GM19238 (cell line): Measurements from ENCODE around the gene SEPTIN7.
"Not testable (repeated sequence)": the region's sequence is repeated elsewhere in the genome, so short reads cannot be mapped to it uniquely, and the experiment has no call there.

ENCODE experiments used
- DNase-seq: peaks from one replicate; pipeline ENCODE4 v3.0.0; 2011; ENCODE audit warnings: low spot score; ENCODE audit not compliant: insufficient read length

Gene SEPTIN7

GRCh38 chr7:35800718-35801391 is at the start of gene SEPTIN7:
TSS of gene SEPTIN7 (plus strand) at chr7:35801057. CDS start at chr7:35801210, 153 bp downstream.
- DNase-seq = peak; percentile 87

GRCh38 chr7:35752742-35753141 is 48.1 kb upstream of the SEPTIN7 start:
- no peak for DNase-seq

GRCh38 chr7:35753761-35754603 is 46.9 kb upstream of the SEPTIN7 start:
- DNase-seq = no peak

DNA sequence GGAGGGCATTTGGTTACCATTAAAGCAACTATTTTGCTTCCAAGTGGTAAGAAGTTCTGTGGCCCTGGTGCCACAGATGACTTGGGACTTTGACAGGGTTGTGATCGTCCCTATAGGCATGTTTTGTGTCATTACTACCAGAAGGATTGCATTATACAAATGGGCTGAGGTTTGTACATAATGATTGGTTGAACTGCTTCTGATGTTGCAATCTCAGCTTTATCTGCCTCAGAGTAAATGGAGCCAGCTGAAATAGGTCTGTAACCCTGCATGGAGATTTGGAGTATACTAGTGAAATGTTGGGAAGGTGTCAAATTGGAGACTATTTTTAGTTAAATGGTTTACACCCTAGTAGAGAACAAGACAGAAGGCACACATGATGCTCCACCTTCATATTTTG is 46.1 kb upstream of the SEPTIN7 start:
- DNase-seq = no peak

GRCh38 chr7:35755711-35756110 is 45.1 kb upstream of the SEPTIN7 start:
- DNase-seq = no peak

GRCh38 chr7:35756453-35756852 is 44.4 kb upstream of the SEPTIN7 start:
- DNase-seq = not testable (repeated sequence)

DNA sequence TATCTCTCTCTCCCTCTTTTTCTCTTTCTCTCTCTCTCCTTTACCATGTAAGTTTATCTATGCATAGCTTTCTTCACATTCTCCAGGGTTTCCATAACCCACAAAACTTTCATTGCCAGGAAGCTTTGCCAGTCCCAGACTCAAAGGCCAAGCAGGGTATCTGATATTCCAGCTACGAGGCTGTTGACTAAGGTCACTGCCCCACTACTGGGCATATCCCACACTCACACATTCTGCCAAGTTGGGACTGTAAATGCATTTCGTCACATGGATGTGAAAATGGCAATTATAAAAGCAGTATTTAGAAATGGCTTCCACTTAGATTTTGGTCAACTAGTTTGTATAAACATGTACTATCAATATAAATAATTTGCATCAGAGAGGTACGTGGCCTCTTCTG is 43.3 kb upstream of the SEPTIN7 start:
- no peak for DNase-seq

DNA sequence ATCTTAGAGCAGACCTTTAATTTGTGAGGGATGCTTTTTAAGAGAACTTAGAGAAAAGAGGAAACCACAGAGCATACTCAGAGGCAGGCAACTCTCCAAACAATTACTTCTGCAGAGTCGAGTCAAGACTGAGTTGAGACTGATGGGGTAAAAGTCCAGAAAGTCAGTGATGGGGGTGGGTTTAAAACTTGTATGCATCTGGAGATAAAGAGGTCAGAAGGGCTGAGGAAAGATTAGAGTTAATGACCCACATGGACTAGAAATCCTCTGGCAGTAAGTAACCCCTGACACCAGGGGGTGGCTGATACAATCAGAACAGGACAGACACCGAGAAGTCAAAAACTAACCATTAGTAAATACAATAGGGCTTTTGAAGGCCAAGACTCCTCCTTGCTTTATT is 42.4 kb upstream of the SEPTIN7 start:
- no peak for DNase-seq

DNA sequence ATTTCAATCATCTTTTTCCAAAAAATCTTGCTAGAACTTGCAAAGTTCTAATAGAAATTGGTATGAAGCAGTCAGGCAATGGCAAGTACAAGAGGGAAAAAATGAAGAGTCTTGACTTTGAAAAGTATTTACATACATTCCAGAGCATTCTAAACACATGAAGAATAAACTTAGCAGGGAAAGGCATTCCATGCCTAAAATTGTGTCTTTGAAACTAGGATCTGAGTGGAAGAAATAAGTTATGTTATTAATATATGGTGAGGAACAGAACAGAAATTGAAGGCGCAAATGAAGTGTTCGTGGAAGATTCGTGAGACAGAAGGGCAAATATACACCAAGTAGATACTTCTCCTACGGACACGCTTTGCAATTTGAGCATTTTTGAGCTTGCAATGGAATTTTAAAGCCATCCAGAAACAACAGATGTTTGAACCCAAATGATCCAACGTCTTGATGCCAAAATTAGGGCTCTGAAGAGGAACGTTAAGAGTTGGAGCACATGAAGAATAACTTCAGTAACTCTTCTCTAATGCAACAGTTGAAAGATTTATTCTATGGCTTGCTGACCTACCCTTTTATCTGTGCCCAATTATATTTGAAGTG is 40.6 kb upstream of the SEPTIN7 start:
- DNase-seq = no peak

DNA sequence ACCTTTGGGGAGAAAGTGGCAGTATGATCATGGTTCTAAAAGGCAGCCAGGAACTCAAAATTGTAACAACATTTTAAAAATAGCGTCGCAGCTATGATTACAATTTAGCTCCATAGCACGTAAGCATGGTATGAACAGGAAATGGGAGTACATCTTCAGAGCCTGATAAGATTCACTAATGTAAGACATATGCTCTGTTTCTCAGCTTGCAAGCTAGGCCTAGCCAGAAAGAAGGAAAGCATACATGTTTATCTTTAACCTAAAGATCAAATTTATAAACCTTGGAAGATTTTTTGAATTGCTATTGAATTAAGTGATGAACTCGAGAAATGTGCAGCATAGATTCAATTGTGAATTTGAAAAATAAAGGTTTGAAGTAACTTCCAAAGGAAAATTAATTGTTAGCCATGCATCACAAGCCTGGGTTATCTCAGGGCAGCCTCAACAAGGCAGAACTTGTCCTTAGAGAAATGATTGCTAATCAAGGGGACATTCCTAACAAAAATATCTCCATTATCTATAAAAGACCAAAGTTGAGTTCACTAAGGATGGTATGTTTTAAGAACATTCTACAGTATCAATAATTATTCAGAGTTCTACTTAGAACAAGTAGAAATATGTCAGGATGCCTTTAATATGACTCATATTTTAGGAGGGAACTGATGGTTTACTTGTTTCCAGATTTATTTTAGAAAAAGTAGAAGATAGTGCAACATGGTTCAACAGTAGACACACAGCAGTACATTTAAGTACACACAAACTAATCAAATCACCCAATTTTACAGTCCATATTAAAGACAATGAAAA is 38.8 kb upstream of the SEPTIN7 start:
- no peak for DNase-seq

DNA sequence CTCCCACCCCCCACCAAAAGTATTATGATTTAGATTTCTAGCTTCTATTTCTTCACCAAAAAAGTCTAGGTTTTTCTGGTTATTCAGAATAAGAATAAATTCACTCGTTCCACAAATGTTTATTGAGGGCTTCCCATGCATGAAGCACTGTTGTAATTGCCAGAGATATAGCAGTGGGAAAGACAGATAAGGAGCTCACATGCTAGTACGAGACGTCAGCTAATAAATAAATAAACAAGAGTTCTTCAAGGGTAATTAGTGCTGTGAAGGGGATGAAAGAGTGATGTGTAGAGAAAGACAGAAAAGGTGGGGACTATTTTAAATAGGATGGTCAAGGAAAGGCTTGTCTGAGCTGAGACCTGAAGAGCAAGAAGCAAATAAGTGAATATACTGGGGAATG is 38.1 kb upstream of the SEPTIN7 start:
- DNase-seq = no peak

GRCh38 chr7:35768346-35768745 is 32.5 kb upstream of the SEPTIN7 start:
- DNase-seq = no peak

- DNase-seq = no peak
Measured at GRCh38 chr7:35771776-35772175, 29.1 kb upstream of the SEPTIN7 start.

GRCh38 chr7:35773994-35774393 is 26.9 kb upstream of the SEPTIN7 start:
- DNase-seq = no peak

DNA sequence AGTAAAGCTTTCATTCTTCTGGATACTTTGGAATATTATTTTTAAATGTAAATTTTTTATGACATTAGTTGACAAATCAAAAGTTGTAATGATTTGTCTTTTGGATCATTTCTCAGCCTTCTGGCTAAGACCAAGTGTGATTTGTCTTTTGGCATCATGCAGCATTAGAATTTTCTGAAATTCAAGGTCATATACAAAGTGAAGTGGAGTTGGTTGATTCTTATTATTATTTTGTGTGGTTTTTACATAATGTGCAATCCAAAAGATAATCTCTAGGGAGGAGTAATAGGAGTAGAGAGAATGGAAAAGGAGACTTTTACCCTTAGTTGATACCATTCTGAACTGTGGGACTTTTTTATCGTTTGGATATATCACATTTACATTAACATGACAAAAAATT is 24.2 kb upstream of the SEPTIN7 start:
- no peak for DNase-seq

- DNase-seq = no peak
Measured at GRCh38 chr7:35777121-35777520, 23.7 kb upstream of the SEPTIN7 start.

DNA sequence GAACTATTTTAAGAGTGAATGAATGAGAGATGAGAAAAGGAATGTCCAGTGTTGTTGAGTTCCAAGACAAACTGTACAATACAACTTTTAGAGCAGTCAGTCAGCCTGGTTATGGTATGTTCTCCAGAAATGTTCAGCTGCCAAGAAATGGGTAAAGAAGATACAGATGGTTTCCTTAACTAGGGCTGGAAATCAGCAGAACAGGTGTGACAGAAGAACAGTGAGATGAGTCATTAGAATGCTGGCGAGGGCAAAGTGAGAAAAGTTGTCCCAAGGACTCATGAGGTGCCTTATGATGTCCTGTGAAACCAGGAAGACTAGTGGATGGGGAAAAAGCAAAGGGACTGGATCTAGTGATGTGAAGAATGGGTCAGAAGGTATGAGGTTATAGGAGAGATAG is 20.8 kb upstream of the SEPTIN7 start:
- no peak for DNase-seq

DNA sequence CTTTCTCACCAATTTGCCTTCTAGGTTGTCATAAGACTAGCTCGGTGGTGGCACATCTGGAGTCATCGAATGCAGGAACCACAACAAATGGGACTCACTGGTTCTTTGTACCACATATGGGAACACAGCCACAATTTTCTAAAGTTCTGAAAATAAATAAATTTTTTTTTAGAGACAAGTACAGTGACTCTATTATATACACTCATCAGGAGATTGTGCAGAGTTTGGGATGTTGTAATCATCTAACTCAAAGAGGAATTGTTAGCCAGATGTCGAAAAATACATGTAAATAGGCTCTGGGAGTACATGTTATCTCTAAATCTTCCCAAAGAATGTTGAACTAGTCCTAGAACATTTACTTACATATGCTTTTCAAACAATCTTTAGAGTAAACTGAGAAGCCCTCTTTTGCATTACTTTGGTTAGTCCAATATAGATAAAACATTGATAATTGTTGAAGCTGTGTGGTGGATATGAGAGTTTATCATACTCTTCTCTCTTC is 19.6 kb upstream of the SEPTIN7 start:
- no peak for DNase-seq

- no peak for DNase-seq
Measured at GRCh38 chr7:35781767-35782515, 18.9 kb upstream of the SEPTIN7 start.

DNA sequence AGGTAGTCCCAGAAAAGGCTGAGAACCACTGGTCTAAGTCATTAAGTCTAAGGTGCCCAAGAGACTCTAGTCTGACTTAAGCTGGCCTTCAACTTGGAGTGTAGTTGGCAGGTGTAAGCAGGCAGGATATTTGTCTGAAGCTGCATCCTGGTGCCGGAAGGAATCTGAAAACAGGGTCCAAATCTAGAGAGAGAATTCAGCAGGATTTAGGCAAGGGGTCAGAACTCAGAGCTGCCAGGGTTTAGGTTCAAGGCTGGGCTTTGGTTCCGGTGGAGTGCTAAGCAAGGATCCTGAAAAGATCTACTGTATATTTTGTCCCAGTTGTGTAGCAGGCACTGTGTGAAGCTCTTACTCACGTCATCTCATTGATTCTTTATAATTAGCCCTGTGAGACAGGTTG is 16.5 kb upstream of the SEPTIN7 start:
- no peak for DNase-seq

GRCh38 chr7:35785250-35785649 is 15.6 kb upstream of the SEPTIN7 start:
- DNase-seq = no peak
